Lower lobe of right lung (tissue), 2 donors: ENCODE measurements around the gene TC2N. TPM values are rescaled to one million over a fixed set of nuclear protein-coding genes. Genes with fewer than 3 reads are reported as not detected.
A peak's percentile ranks its signal among the peaks of the same experiment; 100 is the strongest.

Experiments used
- ATAC-seq, 2 donors: fragments of 200-7000 bp; cut with Tn5 transposase; one replicate each; pipeline ENCODE4 v1.9.1; 2020 to 2022; ENCODE audit warnings: mild to moderate bottlenecking in 2 of 2, moderate library complexity in 2 of 2
- DNase-seq: peaks from one replicate; pipeline ENCODE4 v3.0.0-alpha.2; 2020
- H3K27ac ChIP-seq: fragments of 200-600 bp; one replicate; pipeline ENCODE4 v1.8.0; 2022
- H3K27me3 ChIP-seq: fragments of 200-600 bp; one replicate; pipeline ENCODE4 v1.8.0; 2022; ENCODE audit warnings: low read depth
- H3K36me3 ChIP-seq: fragments of 200-600 bp; one replicate; pipeline ENCODE4 v1.8.0; 2022; ENCODE audit warnings: mild to moderate bottlenecking
- H3K4me1 ChIP-seq: fragments of 200-600 bp; one replicate; pipeline ENCODE4 v1.8.0; 2022
- H3K4me3 ChIP-seq: fragments of 200-600 bp; one replicate; pipeline ENCODE4 v1.8.0; 2022; ENCODE audit warnings: mild to moderate bottlenecking
- H3K9me3 ChIP-seq: fragments of 200-600 bp; one replicate; pipeline ENCODE4 v1.8.0; 2022
- intact Hi-C: fragments of 100-400 bp; cut with DNase I; formaldehyde crosslinking; loops from one replicate; pipeline ENCODE4 v1.11.0; 2022
- total RNA-seq: library from RNA; stranded (reverse); fragmentation: NEBNext Ultra II Directional; extraction: Animal tissue kit (Norgen Biotek cat#: 25700); gene quantifications from one replicate; pipeline ENCODE4 v1.2.1, GENCODE V29; 2021
- TF ChIP-seq, protein P1 (sequence below): fragments of 200-600 bp; IDR thresholded peaks from one replicate; pipeline ENCODE4 v1.8.0; 2022; ENCODE audit warnings: antibody characterized with exemption, mild to moderate bottlenecking
- donor health status: DM: no; HTN: yes; CAD: no; lungs with severe emphysema.

Gene TC2N
- total RNA-seq, 1 donor from 2014 or later = 53.1 TPM

DNA sequence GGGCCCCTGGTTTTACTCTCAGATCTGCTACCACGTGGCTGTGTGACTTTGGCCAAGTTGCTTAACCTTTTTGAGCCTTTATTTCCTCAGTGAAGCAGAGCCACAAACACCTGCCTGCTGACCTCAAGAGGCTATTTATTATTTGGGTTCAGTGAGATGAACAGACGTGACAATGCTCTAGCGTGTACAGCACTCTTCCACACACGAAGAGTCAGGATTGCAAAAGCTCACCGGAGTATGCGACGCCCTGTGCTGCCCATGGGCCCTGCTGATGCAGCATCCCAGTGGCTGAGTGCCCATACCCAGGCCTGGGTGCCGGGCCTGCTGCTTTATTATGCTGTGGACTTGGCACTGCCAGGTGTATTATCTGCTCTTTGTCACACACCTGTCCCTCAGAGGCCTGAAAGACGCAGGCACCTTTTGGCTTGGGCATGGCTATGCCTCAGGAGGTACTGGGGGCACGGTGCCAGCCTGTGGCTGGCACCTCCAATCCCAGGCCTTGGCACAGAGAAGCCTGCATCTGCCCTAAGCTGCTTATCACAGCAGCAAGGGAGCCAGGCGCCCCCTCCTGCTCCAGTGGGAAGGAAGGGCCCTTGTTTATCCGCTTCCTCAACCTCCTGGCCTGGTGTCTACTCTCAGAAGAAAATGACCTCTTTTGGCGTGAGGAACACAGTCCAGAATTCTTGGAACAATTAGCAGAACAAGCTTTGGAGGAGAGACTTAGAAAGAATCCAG is 22.3 kb upstream of the TC2N start:
- DNase-seq (no peak), ATAC-seq (peak; percentile 36 to 38)
- Histone ChIP-seq H3K4me1 (peaks cover 38% of the 10 kb centered on the region), H3K27me3 (no peaks in the 10 kb centered on the region), H3K4me3 (no peak overlapping the region), H3K36me3 (no peaks in the 10 kb centered on the region), H3K9me3 (no peaks in the 10 kb centered on the region), H3K27ac (peak overlapping the region; percentile 67)
- TF ChIP-seq, protein P1, sequence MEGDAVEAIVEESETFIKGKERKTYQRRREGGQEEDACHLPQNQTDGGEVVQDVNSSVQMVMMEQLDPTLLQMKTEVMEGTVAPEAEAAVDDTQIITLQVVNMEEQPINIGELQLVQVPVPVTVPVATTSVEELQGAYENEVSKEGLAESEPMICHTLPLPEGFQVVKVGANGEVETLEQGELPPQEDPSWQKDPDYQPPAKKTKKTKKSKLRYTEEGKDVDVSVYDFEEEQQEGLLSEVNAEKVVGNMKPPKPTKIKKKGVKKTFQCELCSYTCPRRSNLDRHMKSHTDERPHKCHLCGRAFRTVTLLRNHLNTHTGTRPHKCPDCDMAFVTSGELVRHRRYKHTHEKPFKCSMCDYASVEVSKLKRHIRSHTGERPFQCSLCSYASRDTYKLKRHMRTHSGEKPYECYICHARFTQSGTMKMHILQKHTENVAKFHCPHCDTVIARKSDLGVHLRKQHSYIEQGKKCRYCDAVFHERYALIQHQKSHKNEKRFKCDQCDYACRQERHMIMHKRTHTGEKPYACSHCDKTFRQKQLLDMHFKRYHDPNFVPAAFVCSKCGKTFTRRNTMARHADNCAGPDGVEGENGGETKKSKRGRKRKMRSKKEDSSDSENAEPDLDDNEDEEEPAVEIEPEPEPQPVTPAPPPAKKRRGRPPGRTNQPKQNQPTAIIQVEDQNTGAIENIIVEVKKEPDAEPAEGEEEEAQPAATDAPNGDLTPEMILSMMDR = no peak
- intact Hi-C loops = no loop called here

DNA sequence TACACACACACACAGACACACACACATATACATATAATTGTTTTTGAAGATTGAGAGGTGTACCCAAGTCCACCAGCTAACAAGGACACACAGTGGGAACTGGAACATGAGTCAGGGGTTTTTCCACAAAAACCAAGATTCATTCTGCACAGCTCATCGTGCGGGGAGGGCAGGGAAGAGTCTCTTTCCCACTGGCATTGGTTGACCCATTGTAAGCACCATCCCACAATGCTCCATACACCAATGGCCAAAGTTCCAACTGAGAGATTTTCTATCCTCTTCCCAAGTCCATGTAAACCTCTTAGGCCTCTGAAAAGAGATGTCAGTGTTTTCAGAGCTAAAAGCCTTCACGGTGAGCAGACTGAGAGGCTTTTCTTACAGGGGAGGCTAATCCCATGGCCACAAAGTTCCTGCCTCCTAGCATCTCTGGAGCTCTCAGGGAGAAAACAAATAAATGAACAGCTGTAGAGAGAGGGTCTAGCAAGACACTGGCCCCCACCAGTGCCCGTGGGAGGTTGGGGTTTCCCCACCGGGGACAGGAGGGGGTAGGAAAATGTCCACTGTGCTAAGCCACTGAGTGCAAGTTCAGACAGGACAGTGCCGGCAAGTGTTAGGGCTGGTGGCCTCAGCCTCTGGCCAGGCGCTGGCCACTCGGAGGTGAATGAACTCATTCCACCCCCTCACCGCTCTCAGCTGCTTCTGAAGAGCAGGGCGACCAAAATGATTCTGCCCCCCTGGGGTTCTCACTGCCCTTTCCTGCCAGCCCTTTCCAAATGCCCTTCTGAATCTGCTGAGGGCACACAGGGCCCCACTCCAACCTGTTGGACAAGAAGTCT is 21.5 kb upstream of the TC2N start:
- ATAC-seq = peak in 1 of 2 donors; percentile 9
- Histone ChIP-seq H3K4me3 (no peak overlapping the region), H3K9me3 (no peaks in the 10 kb centered on the region), H3K27ac (peak overlapping the region; percentile 67), H3K36me3 (no peaks in the 10 kb centered on the region), H3K27me3 (no peaks in the 10 kb centered on the region), H3K4me1 (peaks cover 38% of the 10 kb centered on the region)
- no peak for DNase-seq
- intact Hi-C loops = no loop called here
- TF ChIP-seq, protein P1 = no peak

DNA sequence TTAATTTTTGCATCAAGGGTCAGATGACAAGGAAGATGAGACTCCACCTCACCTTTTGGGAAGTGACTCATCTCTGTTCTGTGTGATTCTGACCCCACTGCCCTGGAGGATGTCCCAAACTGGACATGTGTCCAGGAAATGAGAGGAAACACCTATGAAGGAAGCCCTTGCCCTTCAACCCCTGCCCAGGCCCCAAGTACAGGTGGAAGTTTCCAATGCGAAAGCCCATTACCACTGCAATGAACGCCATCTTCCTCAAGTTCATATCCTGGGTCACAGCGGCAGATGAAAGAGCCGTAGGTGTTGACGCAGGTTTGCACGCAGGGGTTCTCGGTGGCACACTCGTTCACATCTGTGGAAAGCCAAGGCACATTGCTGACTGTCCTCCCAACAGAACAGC is 19.6 kb upstream of the TC2N start:
- no peaks in the 10 kb centered on the region for H3K9me3 ChIP-seq
- intact Hi-C loops = no loop called here
- H3K36me3 ChIP-seq = no peaks in the 10 kb centered on the region
- TF ChIP-seq, protein P1 = no peak
- H3K4me3 ChIP-seq = no peak overlapping the region
- no peak for ATAC-seq
- no peaks in the 10 kb centered on the region for H3K27me3 ChIP-seq
- no peak overlapping the region for H3K27ac ChIP-seq
- no peak for DNase-seq
- H3K4me1 ChIP-seq = peaks cover 39% of the 10 kb centered on the region

DNA sequence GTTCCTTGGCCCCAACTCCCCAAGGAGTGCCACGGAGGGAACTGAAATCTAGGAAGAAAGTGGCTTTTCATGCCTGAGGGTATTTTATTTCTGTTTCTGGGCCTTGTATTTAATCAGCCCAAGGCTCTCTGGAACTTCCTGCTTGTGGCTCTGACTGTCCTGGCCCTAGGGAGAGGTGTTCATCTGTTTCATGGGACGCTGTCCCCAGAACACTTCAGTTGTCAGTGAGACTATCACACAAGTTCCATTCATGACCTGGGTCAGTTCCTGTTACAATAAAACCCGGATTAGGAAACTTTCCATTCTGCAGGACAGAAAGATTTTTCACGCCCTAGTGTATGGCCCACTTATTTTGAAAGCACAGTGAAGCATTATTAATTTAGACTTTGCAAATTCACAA is 18.5 kb upstream of the TC2N start:
- Histone ChIP-seq H3K27me3 (no peaks in the 10 kb centered on the region), H3K4me1 (peaks cover 34% of the 10 kb centered on the region), H3K4me3 (no peak overlapping the region), H3K27ac (peak overlapping the region; percentile 54), H3K9me3 (no peaks in the 10 kb centered on the region), H3K36me3 (peaks cover 5% of the 10 kb centered on the region)
- DNase-seq = no peak
- no peak for ATAC-seq
- TF ChIP-seq, protein P1 = no peak
- intact Hi-C loops = no loop called here

DNA sequence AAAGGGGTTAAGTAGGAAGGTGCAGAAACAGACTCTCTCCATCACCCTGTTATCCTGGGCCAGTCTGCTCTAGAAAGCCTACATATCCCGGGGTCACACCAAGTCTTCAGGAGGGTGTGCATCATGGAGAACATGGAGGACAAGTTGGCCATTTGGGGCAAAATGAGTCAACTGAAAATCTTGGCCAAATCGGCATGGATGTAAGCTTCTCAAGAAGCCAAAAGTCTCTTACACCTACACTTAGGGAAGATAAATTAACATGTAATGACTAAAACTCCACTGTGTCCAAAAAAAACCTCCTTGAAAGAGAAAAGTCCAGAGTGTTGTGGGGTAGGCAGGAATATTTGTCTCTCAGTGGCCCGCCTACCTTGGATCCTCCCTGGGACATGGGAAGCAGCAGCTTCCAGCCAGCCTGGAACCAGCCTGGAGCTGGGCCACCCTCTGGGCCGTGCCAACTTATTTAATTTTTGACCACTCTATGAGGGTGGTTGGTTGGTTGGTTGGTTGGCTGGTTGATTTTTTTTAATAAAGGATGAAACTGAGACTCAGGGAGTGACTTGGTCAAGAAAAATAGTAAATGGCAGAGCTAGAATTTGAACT is 17.9 kb upstream of the TC2N start:
- no peak for ATAC-seq

More for the DNA sequence above, 17.9 kb upstream of the TC2N start:
- H3K4me1 ChIP-seq = peaks cover 28% of the 10 kb centered on the region
- no peak for DNase-seq
- H3K4me3 ChIP-seq = no peak overlapping the region
- intact Hi-C loops = no loop called here
- no peaks in the 10 kb centered on the region for H3K9me3 ChIP-seq
- no peaks in the 10 kb centered on the region for H3K27me3 ChIP-seq
- H3K27ac ChIP-seq = peak overlapping the region; percentile 54
- H3K36me3 ChIP-seq = peaks cover 5% of the 10 kb centered on the region
- TF ChIP-seq, protein P1 = no peak
